SK-N-SH (cell line): Measurements from ENCODE around the gene CALML6. TPM values are rescaled to one million over a fixed set of nuclear protein-coding genes. Genes with fewer than 3 reads are reported as not detected.

ENCODE experiments used
- CTCF ChIA-PET: fragments of 300-600, 350-600 bp; formaldehyde crosslinking; extraction: SDS; loops from one replicate; lab custom pipeline; 2021; lab: Yijun Ruan, JAX
- POLR2A ChIA-PET: fragments of 350-600 bp; sonication (Branson Sonifier 250); formaldehyde crosslinking; extraction: SDS; loops from one replicate; lab custom pipeline; 2020; ENCODE audit warnings: antibody characterized with exemption, inconsistent platforms; lab: Yijun Ruan, JAX
- DNase-seq: peaks from one replicate; pipeline ENCODE4 v3.0.0; 2012
- H2AFZ ChIP-seq: fragments of 200-600 bp; sonication (generic); 2 replicates; pipeline ENCODE4 v1.8.1; 2016; ENCODE audit warnings: antibody characterized with exemption, mild to moderate bottlenecking, low read depth
- H3F3A ChIP-seq: fragments of 200-600 bp; sonication (generic); replicated peaks from 2 replicates; pipeline ENCODE3; 2016; ENCODE audit warnings: antibody characterized with exemption, mild to moderate bottlenecking; ENCODE audit not compliant: insufficient read depth
- H3K27ac ChIP-seq, 2 experiments: fragments of 200-500 bp in 1 of 2; fragments of 200-600 bp in 1 of 2; sonication (Bioruptor generic) in 1 of 2; sonication (generic), shearing (Covaris generic) in 1 of 2; 2 replicates each; pipeline versions ENCODE4 v1.5.1 to v1.6.1; 2014 to 2016; ENCODE audit warnings: low read depth in 2 of 2, inconsistent platforms in 1 of 2, low read length in 1 of 2, mild to moderate bottlenecking in 1 of 2, mixed read lengths in 1 of 2
- H3K27me3 ChIP-seq: fragments of 200-600 bp; sonication (generic), shearing (Covaris generic); 2 replicates; pipeline ENCODE4 v1.6.1; 2016; ENCODE audit warnings: mixed run types; ENCODE audit not compliant: insufficient read depth
- H3K36me3 ChIP-seq, 2 experiments: fragments of 200-500 bp in 1 of 2; fragments of 200-600 bp in 1 of 2; sonication (Bioruptor generic) in 1 of 2; sonication (generic) in 1 of 2; replicated peaks in 1 of 2; 2 replicates each; pipeline versions ENCODE3 to v1.5.1; 2014 to 2016; ENCODE audit warnings: low read length in 1 of 2, mild to moderate bottlenecking in 1 of 2; ENCODE audit not compliant: insufficient read depth in 2 of 2, control insufficient read depth in 1 of 2
- H3K4me1 ChIP-seq, 2 experiments: fragments of 200-500 bp in 1 of 2; fragments of 200-600 bp in 1 of 2; sonication (Bioruptor generic) in 1 of 2; sonication (generic), shearing (Covaris generic) in 1 of 2; 2 replicates each; pipeline versions ENCODE4 v1.5.1 to v1.6.1; 2014 to 2016; ENCODE audit warnings: low read depth in 1 of 2, low read length in 1 of 2, mixed run types in 1 of 2; ENCODE audit not compliant: insufficient read depth in 2 of 2, control insufficient read depth in 1 of 2
- H3K4me2 ChIP-seq: fragments of 200-600 bp; sonication (generic), shearing (Covaris generic); 2 replicates; pipeline ENCODE4 v1.6.1; 2017; ENCODE audit warnings: mixed run types
- H3K4me3 ChIP-seq, 2 experiments: fragments of 200-500 bp in 1 of 2; fragments of 200-600 bp in 1 of 2; sonication (Bioruptor generic) in 1 of 2; sonication (generic), shearing (Covaris generic) in 1 of 2; 2 replicates each; pipeline versions ENCODE4 v1.5.1 to v1.8.1; 2014 to 2016; ENCODE audit warnings: low read depth in 2 of 2, inconsistent platforms in 1 of 2, low read length in 1 of 2, mild to moderate bottlenecking in 1 of 2, mixed read lengths in 1 of 2, moderate library complexity in 1 of 2
- H3K79me2 ChIP-seq: fragments of 200-600 bp; sonication (generic); 2 replicates; pipeline ENCODE4 v1.8.1; 2017; ENCODE audit warnings: mild to moderate bottlenecking; ENCODE audit not compliant: insufficient read depth
- H3K9ac ChIP-seq: fragments of 200-600 bp; sonication (generic); 2 replicates; pipeline ENCODE4 v1.6.1; 2017; ENCODE audit warnings: mixed run types
- H3K9me2 ChIP-seq: fragments of 200-600 bp; sonication (generic); 2 replicates; pipeline ENCODE4 v1.6.1; 2017; ENCODE audit warnings: mixed run types
- H3K9me3 ChIP-seq: fragments of 200-600 bp; sonication (generic); 2 replicates; pipeline ENCODE4 v1.6.1; 2017; ENCODE audit warnings: mixed run types, mild to moderate bottlenecking, moderate library complexity
- H4K20me1 ChIP-seq: fragments of 200-600 bp; sonication (generic); 2 replicates; pipeline ENCODE4 v1.6.1; 2017; ENCODE audit warnings: mild to moderate bottlenecking, mixed run types; ENCODE audit not compliant: insufficient read depth
- CHD2 ChIP-seq: fragments of 150-350 bp; IDR thresholded peaks from 2 replicates; pipeline ENCODE4 v1.6.1; 2018; ENCODE audit warnings: low read length; ENCODE audit not compliant: partially characterized antibody
- ELF1 ChIP-seq: IDR thresholded peaks from 2 replicates; pipeline ENCODE4 v1.4.0; 2012
- EP300 ChIP-seq, 2 experiments: IDR thresholded peaks; 2 replicates each; pipeline versions ENCODE4 v1.4.0 to v1.6.1; 2012; ENCODE audit warnings: borderline replicate concordance in 1 of 2, low read depth in 1 of 2, low read length in 1 of 2
- FOXJ3 ChIP-seq: sonication (generic); formaldehyde crosslinking; IDR thresholded peaks from 2 replicates; pipeline ENCODE4 v1.5.1; 2020; ENCODE audit warnings: mild to moderate bottlenecking, missing genetic modification reagents
- FOXM1 ChIP-seq: IDR thresholded peaks from 2 replicates; pipeline ENCODE4 v1.4.0; 2012; ENCODE audit warnings: low read depth, mild to moderate bottlenecking
- GABPA ChIP-seq: IDR thresholded peaks from 2 replicates; pipeline ENCODE4 v1.4.0; 2012; ENCODE audit warnings: low read depth, mild to moderate bottlenecking
- GATA2 ChIP-seq: sonication (generic); formaldehyde crosslinking; IDR thresholded peaks from 2 replicates; pipeline ENCODE4 v1.5.0; 2020; ENCODE audit warnings: mild to moderate bottlenecking, missing genetic modification reagents
- MEF2A ChIP-seq: IDR thresholded peaks from 2 replicates; pipeline ENCODE4 v1.4.0; 2012; ENCODE audit warnings: low read depth, borderline replicate concordance
- NFIC ChIP-seq: IDR thresholded peaks from 2 replicates; pipeline ENCODE4 v1.4.0; 2012; ENCODE audit warnings: borderline replicate concordance
- NRF1 ChIP-seq: IDR thresholded peaks from 2 replicates; pipeline ENCODE4 v1.6.1; 2012; ENCODE audit warnings: low read depth, mild to moderate bottlenecking, low read length
- RCOR1 ChIP-seq: fragments of 150-350 bp; IDR thresholded peaks from 2 replicates; pipeline ENCODE4 v1.6.1; 2017; ENCODE audit warnings: antibody characterized with exemption, low read length
- RXRA ChIP-seq: IDR thresholded peaks from 2 replicates; pipeline ENCODE4 v1.4.0; 2012; ENCODE audit warnings: low read depth, mild to moderate bottlenecking, borderline replicate concordance
- SIN3A ChIP-seq: IDR thresholded peaks from 2 replicates; pipeline ENCODE4 v1.6.1; 2012; ENCODE audit warnings: low read depth, mild to moderate bottlenecking, low read length, moderate library complexity, borderline replicate concordance
- SMC3 ChIP-seq: IDR thresholded peaks from 2 replicates; pipeline ENCODE4 v1.6.1; 2012; ENCODE audit warnings: low read depth, low read length, improper control_type of control experiment
- TAF1 ChIP-seq: IDR thresholded peaks from 2 replicates; pipeline ENCODE4 v1.6.1; 2012; ENCODE audit warnings: low read depth, mild to moderate bottlenecking, low read length, moderate library complexity, borderline replicate concordance
- TEAD4 ChIP-seq: IDR thresholded peaks from 2 replicates; pipeline ENCODE4 v1.4.0; 2012; ENCODE audit warnings: mild to moderate bottlenecking, borderline replicate concordance; ENCODE audit not compliant: insufficient read depth
- YY1 ChIP-seq: IDR thresholded peaks from 2 replicates; pipeline ENCODE4 v1.4.0; 2012; ENCODE audit warnings: low read depth, mild to moderate bottlenecking
- WGBS: methylation state at CpG from one replicate; pipeline ENCODE4 v1.1.6; 2017; ENCODE audit warnings: low lambda C conversion rate; 5-methylcytosine and 5-hydroxymethylcytosine counted together
- polyA plus RNA-seq, 3 experiments: library from polyadenylated mRNA; depleted of rRNA; stranded (reverse); fragments of >200 nt; gene quantifications; 2 replicates each; pipeline ENCODE4 v1.2.3, GENCODE V29; 2012
- TF ChIP-seq, protein P1 (sequence below): IDR thresholded peaks from 2 replicates; pipeline ENCODE4 v1.4.0; 2012; ENCODE audit warnings: low read depth, borderline replicate concordance
- TF ChIP-seq, protein P2 (sequence below): IDR thresholded peaks from 2 replicates; pipeline ENCODE4 v1.6.1; 2012; ENCODE audit warnings: mild to moderate bottlenecking, low read depth, low read length, moderate library complexity

The CALML6 gene
- polyA plus RNA-seq, 1 of the 3 experiments (the other 2 are of a cell fraction): 0.87 TPM

DNA sequence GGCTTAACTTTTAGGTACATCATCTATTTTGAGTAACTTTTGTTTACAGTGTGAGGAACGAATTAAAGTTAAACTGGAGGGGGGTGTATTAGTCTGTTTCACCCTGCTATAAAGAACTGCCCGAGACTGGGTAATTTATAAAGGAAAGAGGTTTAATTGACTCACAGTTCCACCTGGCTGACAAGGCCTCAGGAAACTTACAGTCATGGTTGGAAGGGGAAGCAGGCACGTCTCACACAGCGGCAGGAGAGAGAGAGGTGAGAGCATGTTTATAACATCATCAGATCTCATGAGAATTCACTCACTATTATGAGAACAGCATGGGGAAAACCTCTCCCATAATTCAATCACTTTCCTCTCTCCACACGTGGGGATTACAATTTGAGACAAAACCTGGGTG is 35.9 kb downstream of the CALML6 start:
- WGBS: 51% methylated on average over 5 of the region's 5 CpGs
- no peaks in the 10 kb centered on the region for H3K79me2 ChIP-seq
- H3K36me3 ChIP-seq: no peaks in the 10 kb centered on the region
- no peaks in the 10 kb centered on the region; the same call in 1 of the 2 replicates for H3K27me3 ChIP-seq
- CTCF ChIA-PET: no interaction called here
- H2AFZ ChIP-seq: no peak overlapping the region
- H4K20me1 ChIP-seq: no peaks in the 10 kb centered on the region
- H3K4me1 ChIP-seq: peaks cover 0 to 17% of the 10 kb centered on the region in 2 experiments; a peak in 1 of 4 replicates
- TF ChIP-seq GABPA: no peak
- TF ChIP-seq, all 33 proteins: peak for 0
- DNase-seq: no peak
- H3K27ac ChIP-seq: no peak overlapping the region
- H3K9me2 ChIP-seq: no peaks in the 10 kb centered on the region
- no peaks in the 10 kb centered on the region for H3K9me3 ChIP-seq
- POLR2A ChIA-PET: no interaction called here
- no peak overlapping the region for H3K4me3 ChIP-seq
- H3F3A ChIP-seq: no peaks in the 10 kb centered on the region
- no peak overlapping the region for H3K9ac ChIP-seq
- no peak overlapping the region for H3K4me2 ChIP-seq

DNA sequence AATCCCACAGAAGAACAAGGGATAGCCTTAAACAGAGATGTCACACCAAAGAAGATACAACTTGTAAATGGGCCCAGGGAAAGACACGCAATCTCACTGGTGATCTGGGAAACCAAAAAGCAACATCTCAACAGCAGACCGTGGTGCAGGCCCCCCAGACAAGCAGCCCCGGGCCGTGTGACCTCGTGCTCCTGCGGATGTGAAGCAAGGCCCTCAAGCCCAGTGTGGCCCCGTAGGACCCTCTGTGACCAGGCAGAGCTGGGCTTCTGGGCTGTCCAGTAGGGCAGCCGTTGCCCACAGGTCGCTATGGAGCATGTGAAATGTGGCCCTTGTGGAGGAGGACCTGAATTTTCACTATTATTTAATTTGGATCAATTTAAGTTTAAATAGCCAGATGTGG is 39.0 kb downstream of the CALML6 start:
- H3K4me2 ChIP-seq: no peak overlapping the region
- H3K79me2 ChIP-seq: no peaks in the 10 kb centered on the region
- no peak for DNase-seq
- H3K4me3 ChIP-seq: no peak overlapping the region
- ChIA-PET CTCF (interaction anchor here (1.0 to 10.4 kb wide), 5 partner anchors 9 to 95 kb away, joined by 3 to 268 read pairs (median 8); no protein-coding TSS in a partner anchor), POLR2A (no interaction called here)
- no peaks in the 10 kb centered on the region for H3K9me3 ChIP-seq
- H4K20me1 ChIP-seq: no peaks in the 10 kb centered on the region
- H3F3A ChIP-seq: no peaks in the 10 kb centered on the region
- H3K36me3 ChIP-seq: no peaks in the 10 kb centered on the region
- no peaks in the 10 kb centered on the region for H3K4me1 ChIP-seq
- no peak for TF ChIP-seq ELF1
- no peak for TF ChIP-seq TEAD4
- TF ChIP-seq, protein P1, sequence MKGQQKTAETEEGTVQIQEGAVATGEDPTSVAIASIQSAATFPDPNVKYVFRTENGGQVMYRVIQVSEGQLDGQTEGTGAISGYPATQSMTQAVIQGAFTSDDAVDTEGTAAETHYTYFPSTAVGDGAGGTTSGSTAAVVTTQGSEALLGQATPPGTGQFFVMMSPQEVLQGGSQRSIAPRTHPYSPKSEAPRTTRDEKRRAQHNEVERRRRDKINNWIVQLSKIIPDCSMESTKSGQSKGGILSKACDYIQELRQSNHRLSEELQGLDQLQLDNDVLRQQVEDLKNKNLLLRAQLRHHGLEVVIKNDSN: no peak
- TF ChIP-seq, protein P2, sequence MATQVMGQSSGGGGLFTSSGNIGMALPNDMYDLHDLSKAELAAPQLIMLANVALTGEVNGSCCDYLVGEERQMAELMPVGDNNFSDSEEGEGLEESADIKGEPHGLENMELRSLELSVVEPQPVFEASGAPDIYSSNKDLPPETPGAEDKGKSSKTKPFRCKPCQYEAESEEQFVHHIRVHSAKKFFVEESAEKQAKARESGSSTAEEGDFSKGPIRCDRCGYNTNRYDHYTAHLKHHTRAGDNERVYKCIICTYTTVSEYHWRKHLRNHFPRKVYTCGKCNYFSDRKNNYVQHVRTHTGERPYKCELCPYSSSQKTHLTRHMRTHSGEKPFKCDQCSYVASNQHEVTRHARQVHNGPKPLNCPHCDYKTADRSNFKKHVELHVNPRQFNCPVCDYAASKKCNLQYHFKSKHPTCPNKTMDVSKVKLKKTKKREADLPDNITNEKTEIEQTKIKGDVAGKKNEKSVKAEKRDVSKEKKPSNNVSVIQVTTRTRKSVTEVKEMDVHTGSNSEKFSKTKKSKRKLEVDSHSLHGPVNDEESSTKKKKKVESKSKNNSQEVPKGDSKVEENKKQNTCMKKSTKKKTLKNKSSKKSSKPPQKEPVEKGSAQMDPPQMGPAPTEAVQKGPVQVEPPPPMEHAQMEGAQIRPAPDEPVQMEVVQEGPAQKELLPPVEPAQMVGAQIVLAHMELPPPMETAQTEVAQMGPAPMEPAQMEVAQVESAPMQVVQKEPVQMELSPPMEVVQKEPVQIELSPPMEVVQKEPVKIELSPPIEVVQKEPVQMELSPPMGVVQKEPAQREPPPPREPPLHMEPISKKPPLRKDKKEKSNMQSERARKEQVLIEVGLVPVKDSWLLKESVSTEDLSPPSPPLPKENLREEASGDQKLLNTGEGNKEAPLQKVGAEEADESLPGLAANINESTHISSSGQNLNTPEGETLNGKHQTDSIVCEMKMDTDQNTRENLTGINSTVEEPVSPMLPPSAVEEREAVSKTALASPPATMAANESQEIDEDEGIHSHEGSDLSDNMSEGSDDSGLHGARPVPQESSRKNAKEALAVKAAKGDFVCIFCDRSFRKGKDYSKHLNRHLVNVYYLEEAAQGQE: no peak
- TF ChIP-seq EP300 (IDR thresholded peaks at IDR 0.05; ENCODE audit: borderline replicate concordance in 1 of 2, low read depth in 1 of 2, low read length in 1 of 2): no peak
- TF ChIP-seq CHD2: no peak
- TF ChIP-seq FOXJ3 (CRISPR knock-in tag): no peak
- no peak for TF ChIP-seq RXRA
- TF ChIP-seq SIN3A: no peak
- no peak for TF ChIP-seq SMC3
- no peak for TF ChIP-seq GATA2 (CRISPR knock-in tag)
- no peak for TF ChIP-seq FOXM1
- no peak for TF ChIP-seq RCOR1
- TF ChIP-seq TAF1: no peak
- TF ChIP-seq NFIC: no peak
- no peak for TF ChIP-seq YY1
- TF ChIP-seq NRF1: no peak
- no peak for TF ChIP-seq MEF2A
- H3K27ac ChIP-seq: no peak overlapping the region
- WGBS: 80% methylated on average over 2 of the region's 9 CpGs
- no peaks in the 10 kb centered on the region for H3K9me2 ChIP-seq
- no peak overlapping the region for H3K9ac ChIP-seq
- no peak overlapping the region for H2AFZ ChIP-seq
- H3K27me3 ChIP-seq: no peaks in the 10 kb centered on the region; the same call in 1 of the 2 replicates
